Measurements from ENCODE around the gene FRMPD2. TPM values are rescaled to one million over a fixed set of nuclear protein-coding genes. Genes with fewer than 3 reads are reported as not detected.

Gene FRMPD2
- total and polyA plus RNA-seq, 2 donors (not counting 3 experiments of a cell fraction or from before 2014, with no cell fraction given), result 0.42 TPM; not detected in 1

DNA sequence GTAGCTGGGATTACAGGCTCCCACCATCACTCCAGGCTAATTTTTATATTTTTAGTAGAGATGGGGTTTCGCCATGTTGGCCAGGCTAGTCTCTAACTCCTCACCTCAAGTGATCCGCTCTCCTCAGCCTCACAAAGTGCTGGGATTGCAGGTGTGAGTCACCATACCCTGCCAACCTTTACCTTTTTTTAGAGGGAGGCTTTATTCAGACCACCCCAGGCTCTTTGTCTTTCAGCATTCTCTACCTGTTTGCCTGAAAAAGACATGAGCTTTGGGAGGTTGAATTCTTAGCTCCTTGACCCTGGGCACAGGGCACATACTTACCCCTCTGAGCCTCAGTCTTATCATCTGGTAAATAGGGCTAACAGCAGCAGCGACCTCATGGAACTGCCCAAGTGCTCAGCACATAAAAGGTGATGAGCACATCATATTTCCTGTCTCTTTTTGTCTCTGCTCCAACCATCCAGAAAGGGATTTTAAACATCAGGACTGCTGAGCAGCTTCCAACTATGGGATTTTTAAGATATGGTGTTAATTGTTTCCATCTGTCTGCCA lies 17.0 kb downstream of the FRMPD2 start:
- H3K27me3 ChIP-seq (ENCODE audit: control insufficient read depth in 2 of 2, insufficient read depth in 2 of 2, low read length in 2 of 2), result peaks cover 5 to 20% of the 10 kb centered on the region in 2 experiments
- H3K9ac ChIP-seq (replicated peaks; ENCODE audit: extremely low read depth, insufficient read depth, low read length), result no peak overlapping the region
- H3K79me2 ChIP-seq (ENCODE audit: control insufficient read depth, insufficient read depth, low read length), result no peaks in the 10 kb centered on the region
- no peak for TF ChIP-seq POLR2AphosphoS5 (IDR thresholded peaks at IDR 0.05; ENCODE audit: insufficient read depth, low read depth, low read length)
- H3K4me2 ChIP-seq (ENCODE audit: insufficient read depth, low read length), result no peak overlapping the region
- CTCF ChIA-PET, result no interaction called here
- no peak for DNase-seq (ENCODE audit: low read depth, low spot score)
- no peak overlapping the region for H2AFZ ChIP-seq (ENCODE audit: low read depth, low read length)
- BruUV-seq (replicated peaks), result no TSS peak
- intact Hi-C loops (cut with micrococcal nuclease), result no loop called here
- no peak overlapping the region for H3K27ac ChIP-seq (ENCODE audit: insufficient read depth, low read depth, low read length)
- FAIRE-seq, result no peak
- no peaks in the 10 kb centered on the region for H3K36me3 ChIP-seq (ENCODE audit: control insufficient read depth in 2 of 2, extremely low read depth in 1 of 2, insufficient read depth in 2 of 2, low read length in 2 of 2)
- H3K9me1 ChIP-seq (replicated peaks; ENCODE audit: control insufficient read depth, extremely low read depth, insufficient read depth, low read length), result no peaks in the 10 kb centered on the region
- H4K20me1 ChIP-seq (replicated peaks; ENCODE audit: control insufficient read depth, extremely low read depth, insufficient read depth, low read length), result no peaks in the 10 kb centered on the region
- H3K4me3 ChIP-seq (replicated peaks in 1 of 3; ENCODE audit: insufficient read depth in 1 of 3, low read depth in 1 of 3, low read length in 3 of 3), result no peak overlapping the region
- POLR2A ChIA-PET, result no interaction called here
- dilution Hi-C loops (cut with MboI; ENCODE audit: extremely low pct_ligation_motif_present, low sequenced_read_pairs), result no loop called here
- H3K9me3 ChIP-seq (replicated peaks; ENCODE audit: control insufficient read depth, insufficient read depth, low read length), result no peaks in the 10 kb centered on the region
- peaks cover 13% of the 10 kb centered on the region for H3K4me1 ChIP-seq (ENCODE audit: control insufficient read depth, extremely low read depth, insufficient read depth, low read length)

DNA sequence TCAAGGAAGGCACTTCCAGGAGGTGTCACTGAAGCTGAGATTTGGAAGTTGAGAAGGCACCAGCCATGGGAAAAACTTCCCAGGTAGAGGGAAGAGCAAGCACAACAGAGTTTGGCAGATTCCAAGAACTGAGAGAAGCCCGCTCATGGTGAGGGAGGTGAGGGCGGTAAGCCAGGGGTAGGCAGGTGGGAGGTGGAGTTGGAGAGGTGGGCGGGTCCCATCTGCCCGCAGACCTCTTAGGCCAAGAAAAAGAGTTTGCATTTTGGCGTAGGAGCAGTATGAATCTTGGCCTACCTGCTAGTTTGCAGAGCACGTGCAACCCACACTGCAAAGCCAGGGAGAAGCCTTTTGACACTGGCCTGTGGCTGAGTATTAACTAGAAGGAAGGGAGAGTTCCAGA lies 18.8 kb downstream of the FRMPD2 start:
- H3K36me3 ChIP-seq (ENCODE audit: control insufficient read depth in 2 of 2, extremely low read depth in 1 of 2, insufficient read depth in 2 of 2, low read length in 2 of 2), result no peaks in the 10 kb centered on the region
- TF ChIP-seq FOS (IDR thresholded peaks at IDR 0.05; ENCODE audit: borderline replicate concordance, insufficient read depth, low read length) (no peak), GATA2 (IDR thresholded peaks at IDR 0.05; ENCODE audit: insufficient read depth, insufficient read length, low read depth, low read length) (no peak), MYC (IDR thresholded peaks at IDR 0.05; ENCODE audit: low read depth, low read length) (no peak), EZH2 (IDR thresholded peaks at IDR 0.05; ENCODE audit: borderline replicate concordance, low read depth, low read length, severe bottlenecking) (no peak), JUN (IDR thresholded peaks at IDR 0.05; ENCODE audit: borderline replicate concordance, insufficient read depth, insufficient read length, low read depth) (no peak), POLR2A (IDR thresholded peaks at IDR 0.05; ENCODE audit: low read depth, low read length) (no peak), POLR2AphosphoS5 (IDR thresholded peaks at IDR 0.05; ENCODE audit: insufficient read depth, low read depth, low read length) (no peak)
- TF ChIP-seq, protein P1, sequence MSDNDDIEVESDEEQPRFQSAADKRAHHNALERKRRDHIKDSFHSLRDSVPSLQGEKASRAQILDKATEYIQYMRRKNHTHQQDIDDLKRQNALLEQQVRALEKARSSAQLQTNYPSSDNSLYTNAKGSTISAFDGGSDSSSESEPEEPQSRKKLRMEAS (IDR thresholded peaks at IDR 0.05; ENCODE audit: insufficient read depth, insufficient read length), result no peak
- TF ChIP-seq, protein P2, sequence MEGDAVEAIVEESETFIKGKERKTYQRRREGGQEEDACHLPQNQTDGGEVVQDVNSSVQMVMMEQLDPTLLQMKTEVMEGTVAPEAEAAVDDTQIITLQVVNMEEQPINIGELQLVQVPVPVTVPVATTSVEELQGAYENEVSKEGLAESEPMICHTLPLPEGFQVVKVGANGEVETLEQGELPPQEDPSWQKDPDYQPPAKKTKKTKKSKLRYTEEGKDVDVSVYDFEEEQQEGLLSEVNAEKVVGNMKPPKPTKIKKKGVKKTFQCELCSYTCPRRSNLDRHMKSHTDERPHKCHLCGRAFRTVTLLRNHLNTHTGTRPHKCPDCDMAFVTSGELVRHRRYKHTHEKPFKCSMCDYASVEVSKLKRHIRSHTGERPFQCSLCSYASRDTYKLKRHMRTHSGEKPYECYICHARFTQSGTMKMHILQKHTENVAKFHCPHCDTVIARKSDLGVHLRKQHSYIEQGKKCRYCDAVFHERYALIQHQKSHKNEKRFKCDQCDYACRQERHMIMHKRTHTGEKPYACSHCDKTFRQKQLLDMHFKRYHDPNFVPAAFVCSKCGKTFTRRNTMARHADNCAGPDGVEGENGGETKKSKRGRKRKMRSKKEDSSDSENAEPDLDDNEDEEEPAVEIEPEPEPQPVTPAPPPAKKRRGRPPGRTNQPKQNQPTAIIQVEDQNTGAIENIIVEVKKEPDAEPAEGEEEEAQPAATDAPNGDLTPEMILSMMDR (IDR thresholded peaks at IDR 0.05; ENCODE audit: extremely low read depth in 1 of 2, insufficient read depth in 1 of 2, low read depth in 1 of 2, low read length in 2 of 2), result no peak
- intact Hi-C loops (cut with micrococcal nuclease), result no loop called here
- POLR2A ChIA-PET, result no interaction called here
- H3K27ac ChIP-seq (ENCODE audit: insufficient read depth, low read depth, low read length), result no peak overlapping the region
- no TSS peak for BruUV-seq (replicated peaks)
- H3K9me3 ChIP-seq (replicated peaks; ENCODE audit: control insufficient read depth, insufficient read depth, low read length), result no peaks in the 10 kb centered on the region
- CTCF ChIA-PET, result interaction anchor here (1.1 kb wide), 1 partner anchor 34 kb away, joined by 3 read pairs; no protein-coding TSS in a partner anchor
- peaks cover 5 to 11% of the 10 kb centered on the region in 2 experiments for H3K27me3 ChIP-seq (ENCODE audit: control insufficient read depth in 2 of 2, insufficient read depth in 2 of 2, low read length in 2 of 2)
- H2AFZ ChIP-seq (ENCODE audit: low read depth, low read length), result no peak overlapping the region
- no peak for FAIRE-seq
- H3K9ac ChIP-seq (replicated peaks; ENCODE audit: extremely low read depth, insufficient read depth, low read length), result no peak overlapping the region
- no peak overlapping the region for H3K4me3 ChIP-seq (replicated peaks in 1 of 3; ENCODE audit: insufficient read depth in 1 of 3, low read depth in 1 of 3, low read length in 3 of 3)
- H3K79me2 ChIP-seq (ENCODE audit: control insufficient read depth, insufficient read depth, low read length), result no peaks in the 10 kb centered on the region
- no peaks in the 10 kb centered on the region for H3K9me1 ChIP-seq (replicated peaks; ENCODE audit: control insufficient read depth, extremely low read depth, insufficient read depth, low read length)
- DNase-seq (ENCODE audit: low read depth, low spot score), result no peak
- no peaks in the 10 kb centered on the region for H4K20me1 ChIP-seq (replicated peaks; ENCODE audit: control insufficient read depth, extremely low read depth, insufficient read depth, low read length)
- H3K4me2 ChIP-seq (ENCODE audit: insufficient read depth, low read length), result no peak overlapping the region
- peaks cover 13% of the 10 kb centered on the region for H3K4me1 ChIP-seq (ENCODE audit: control insufficient read depth, extremely low read depth, insufficient read depth, low read length)
- dilution Hi-C loops (cut with MboI; ENCODE audit: extremely low pct_ligation_motif_present, low sequenced_read_pairs), result no loop called here

Measured in endothelial cell of umbilical vein (primary cell).